GM18505 (cell line): Measurements from ENCODE around the gene LRRC38.
"Not testable (repeated sequence)": the region's sequence is repeated elsewhere in the genome, so short reads cannot be mapped to it uniquely, and the experiment has no call there.

Experiments
- ATAC-seq: cut with Tn5 transposase; IDR thresholded peaks from one replicate; pipeline ENCODE4 v1.9.1; 2021; ENCODE audit not compliant: unreplicated experiment
- POLR2A ChIP-seq: IDR thresholded peaks from 4 replicates; pipeline ENCODE4 v1.6.1; 2011; ENCODE audit warnings: borderline replicate concordance; ENCODE audit not compliant: insufficient read depth, insufficient read length; ENCODE audit errors: extremely low read depth

The LRRC38 gene

GRCh38 chr1:13479171-13479856 is 34.5 kb downstream of the LRRC38 start:
- no peak for TF ChIP-seq POLR2A
- no peak for ATAC-seq

DNA sequence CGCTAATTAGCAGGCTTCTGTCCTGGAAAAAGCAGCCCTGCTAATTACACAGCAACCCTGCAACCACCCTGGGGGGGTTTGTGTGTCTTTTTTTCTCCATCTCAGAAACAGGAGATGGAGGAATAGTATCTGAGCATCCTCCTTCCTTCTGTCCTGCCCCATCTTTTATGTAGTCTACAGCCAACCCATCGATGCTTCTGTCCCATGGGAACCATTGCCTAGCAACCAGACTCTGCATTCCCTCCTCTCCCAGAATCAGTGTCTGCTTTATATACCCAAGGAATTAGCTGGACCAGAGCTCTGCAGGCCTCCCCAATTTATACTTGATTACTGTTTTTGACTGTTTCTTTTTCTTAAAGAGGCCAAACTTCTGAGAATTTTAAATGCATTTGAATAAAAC is 35.1 kb downstream of the LRRC38 start:
- no peak for ATAC-seq
- no peak for TF ChIP-seq POLR2A

GRCh38 chr1:13469343-13469742 is 44.5 kb downstream of the LRRC38 start:
- TF ChIP-seq POLR2A: no peak
- ATAC-seq: no peak

- TF ChIP-seq POLR2A: no peak
- ATAC-seq: no peak
Measured at GRCh38 chr1:13465515-13465914, 48.3 kb downstream of the LRRC38 start.

DNA sequence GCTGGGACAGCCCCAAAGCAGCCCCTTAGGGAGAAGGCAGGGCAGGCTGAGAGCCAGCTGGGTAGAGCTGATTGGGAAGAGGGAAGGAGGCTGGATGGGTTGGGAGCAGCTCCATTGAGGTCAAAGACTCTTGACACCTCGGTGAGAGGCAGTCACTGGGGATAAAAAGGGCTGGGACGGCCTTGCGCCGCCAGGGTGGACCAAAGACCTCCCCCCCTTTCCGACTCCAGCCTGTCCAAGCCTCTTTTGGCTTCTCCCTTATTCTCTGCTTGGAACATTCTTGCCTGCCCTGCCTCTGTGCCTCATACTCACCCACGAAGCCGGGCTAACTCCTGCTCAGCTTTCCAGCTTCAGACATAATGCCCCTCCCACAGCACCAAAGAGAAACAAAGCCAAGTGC is 51.1 kb downstream of the LRRC38 start:
- ATAC-seq: no peak
- no peak for TF ChIP-seq POLR2A

DNA sequence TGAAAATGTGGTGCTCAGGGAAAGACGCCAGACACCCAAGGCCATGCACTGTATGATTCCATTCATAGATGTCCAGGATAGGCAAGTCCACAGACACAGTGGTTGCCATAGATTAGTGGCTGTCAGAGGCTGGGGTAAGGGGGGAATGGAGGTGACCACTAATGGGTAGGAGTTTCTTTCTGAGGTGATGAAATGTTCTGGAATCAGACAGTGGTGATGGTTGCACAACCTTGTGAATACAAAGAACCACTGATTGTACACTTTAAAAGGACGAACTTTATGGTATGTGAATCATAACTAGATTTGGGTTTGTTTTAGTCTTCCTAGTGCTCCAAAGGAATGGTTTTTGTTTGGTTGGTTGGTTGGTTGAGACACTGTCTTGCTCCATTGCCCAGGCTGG is 51.8 kb downstream of the LRRC38 start:
- TF ChIP-seq POLR2A: no peak
- ATAC-seq: no peak

DNA sequence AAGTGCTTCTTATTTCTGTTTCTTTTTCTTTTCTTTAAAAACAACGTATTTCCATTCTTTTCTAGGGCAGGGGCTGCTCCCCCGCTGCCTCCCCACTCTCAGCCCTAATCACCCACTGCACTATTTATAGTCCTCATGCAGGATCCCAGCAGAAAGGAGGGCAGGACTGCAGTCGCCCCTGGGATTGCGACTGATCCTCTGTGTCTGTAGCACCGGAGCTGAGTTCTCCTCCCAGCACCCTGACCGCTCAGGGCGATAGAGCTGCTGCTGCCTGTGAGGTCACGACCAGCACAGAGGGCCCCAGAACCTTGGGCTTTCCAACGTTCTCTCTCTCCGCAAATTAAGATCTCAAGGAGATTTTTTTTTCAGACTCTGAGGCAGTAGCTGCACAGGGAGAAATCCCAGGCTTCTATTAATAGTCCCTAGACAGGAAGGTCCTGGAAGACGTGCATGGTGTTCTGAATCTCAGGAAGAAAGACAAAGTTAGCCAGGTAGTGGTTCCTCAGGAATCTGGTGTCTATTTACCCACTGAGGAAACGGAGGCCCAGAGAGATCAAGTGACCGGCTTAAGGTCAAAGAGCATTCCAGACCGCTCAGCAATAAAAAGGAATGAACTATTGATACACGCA is 56.8 kb downstream of the LRRC38 start:
- ATAC-seq: no peak
- no peak for TF ChIP-seq POLR2A

DNA sequence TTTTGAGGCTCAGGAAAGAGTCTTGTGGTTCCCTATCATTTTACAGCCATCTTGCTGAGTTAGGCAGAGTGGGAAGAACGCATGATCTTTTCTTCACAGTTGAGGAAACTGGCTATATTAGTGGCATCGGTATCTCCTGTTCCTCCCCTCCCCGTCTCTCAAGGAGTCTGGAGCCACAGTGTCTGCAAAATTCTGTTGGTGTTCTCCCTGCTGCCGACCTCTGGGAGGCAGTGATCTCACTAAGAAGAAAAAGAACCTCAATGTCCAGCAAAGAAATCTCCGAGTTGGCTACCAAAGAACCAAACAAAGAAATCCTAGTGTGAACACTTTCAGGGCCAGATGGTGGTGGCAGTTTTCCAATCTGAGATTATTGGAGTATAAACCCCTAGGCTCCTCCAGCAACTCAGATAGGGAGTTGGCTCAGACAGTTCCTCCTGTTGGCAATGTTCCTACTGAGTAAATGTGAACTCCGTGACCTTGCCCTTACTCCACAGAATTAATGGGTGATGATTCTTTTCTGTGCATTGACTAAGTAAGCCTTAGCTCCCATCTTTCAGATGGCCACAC is 62.3 kb downstream of the LRRC38 start:
- no peak for ATAC-seq
- TF ChIP-seq POLR2A: no peak

GRCh38 chr1:13450204-13450603 is 63.6 kb downstream of the LRRC38 start:
- no peak for ATAC-seq

DNA sequence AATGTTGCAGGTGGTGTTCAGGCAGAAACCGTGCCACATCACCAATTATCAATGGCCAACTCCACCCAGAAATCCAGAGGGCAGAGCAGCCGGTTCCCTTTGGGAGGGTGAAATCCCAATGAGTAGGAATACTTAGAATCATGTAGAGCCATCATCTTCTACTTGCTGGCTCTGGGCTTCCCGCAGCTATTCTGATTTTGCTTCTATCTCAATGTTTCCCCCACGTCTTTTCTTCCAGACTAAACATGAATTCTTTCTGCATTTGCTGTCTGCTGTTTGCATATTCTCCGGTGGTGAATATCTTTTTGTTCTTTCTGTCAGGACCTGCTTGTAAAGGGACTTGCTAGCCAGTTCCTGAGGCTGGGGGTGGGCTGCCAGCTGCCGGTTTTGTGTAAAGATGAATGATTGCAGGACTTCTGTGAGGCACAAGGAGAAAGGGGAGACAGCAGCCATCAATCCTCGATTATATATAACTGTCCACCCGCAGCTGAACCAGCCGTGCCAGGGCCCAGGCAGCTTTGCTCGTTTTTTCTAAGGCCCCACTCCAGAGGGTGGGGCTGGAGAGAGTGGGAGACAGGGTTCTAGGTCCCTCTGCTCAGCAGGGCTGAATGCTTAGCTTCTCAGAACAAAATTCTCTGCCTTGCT is 70.3 kb downstream of the LRRC38 start:
- TF ChIP-seq POLR2A: no peak
- ATAC-seq: no peak

More at GRCh38 chr1:13450204-13450603, 63.6 kb downstream of the LRRC38 start:
- no peak for TF ChIP-seq POLR2A

GRCh38 chr1:13439104-13439783 is 74.6 kb downstream of the LRRC38 start:
- not testable (repeated sequence) for ATAC-seq

DNA sequence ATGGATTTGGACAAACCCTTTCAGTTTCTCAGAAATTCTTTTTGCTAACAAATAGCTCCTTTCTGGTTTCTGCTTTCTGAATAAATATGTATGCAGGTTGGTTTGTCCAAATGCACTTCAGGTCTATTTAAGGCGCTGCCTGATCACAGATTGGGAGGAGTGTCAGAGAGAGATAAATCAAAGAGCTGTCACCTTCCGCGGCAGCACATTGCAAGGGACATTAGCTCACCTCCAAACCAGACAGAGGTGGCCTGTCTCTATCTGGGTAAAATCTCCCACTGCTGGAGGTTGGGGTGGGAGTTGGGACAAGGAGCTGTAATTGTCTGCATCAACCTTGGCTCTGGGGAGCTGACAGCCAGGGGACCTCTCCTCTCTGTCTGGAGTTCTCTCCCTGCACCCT is 78.3 kb downstream of the LRRC38 start:
- no peak for TF ChIP-seq POLR2A
- no peak for ATAC-seq

GRCh38 chr1:13433694-13434358 is 80.0 kb downstream of the LRRC38 start:
- ATAC-seq: not testable (repeated sequence)
